HG03457 (cell line): Measurements from ENCODE around the gene MALSU1.
"Not testable (repeated sequence)": the region's sequence is repeated elsewhere in the genome, so short reads cannot be mapped to it uniquely, and the experiment has no call there.

Experiments used
- ATAC-seq: cut with Tn5 transposase; IDR thresholded peaks from one replicate; pipeline ENCODE4 v1.9.1; 2021; ENCODE audit warnings: moderate number of reproducible peaks; ENCODE audit not compliant: unreplicated experiment

MALSU1 gene

GRCh38 chr7:23285657-23286646, 13.2 kb upstream of the MALSU1 start:
- ATAC-seq: no peak

GRCh38 chr7:23287612-23288011, 11.5 kb upstream of the MALSU1 start:
- ATAC-seq: no peak

- no peak for ATAC-seq
Measured at GRCh38 chr7:23290993-23291392, 8.1 kb upstream of the MALSU1 start.

GRCh38 chr7:23291957-23292560, 7.1 kb upstream of the MALSU1 start:
- ATAC-seq: no peak

- no peak for ATAC-seq
Measured at GRCh38 chr7:23292623-23293022, 6.5 kb upstream of the MALSU1 start.

- ATAC-seq: no peak
Measured at GRCh38 chr7:23293500-23294073, 5.6 kb upstream of the MALSU1 start.

- no peak for ATAC-seq
Measured at GRCh38 chr7:23294549-23295400, 4.4 kb upstream of the MALSU1 start.

- no peak for ATAC-seq
Measured at GRCh38 chr7:23295401-23295697, 3.8 kb upstream of the MALSU1 start.

- no peak for ATAC-seq
Measured at GRCh38 chr7:23298141-23298881, 828 bp upstream of the MALSU1 start.

- no peak for ATAC-seq
Measured at GRCh38 chr7:23299770-23300300, 696 bp downstream of the MALSU1 start.

- ATAC-seq: no peak
Measured at GRCh38 chr7:23306936-23307521, 7.9 kb downstream of the MALSU1 start.

- ATAC-seq: no peak
Measured at GRCh38 chr7:23308754-23309153, 9.6 kb downstream of the MALSU1 start.

GRCh38 chr7:23312141-23312540, 13.0 kb downstream of the MALSU1 start:
- ATAC-seq: not testable (repeated sequence)

GRCh38 chr7:23315366-23315765, 16.2 kb downstream of the MALSU1 start:
- ATAC-seq: no peak

GRCh38 chr7:23331132-23331531, 32.0 kb downstream of the MALSU1 start:
- no peak for ATAC-seq

- ATAC-seq: no peak
Measured at GRCh38 chr7:23332193-23332592, 33.1 kb downstream of the MALSU1 start.

- no peak for ATAC-seq
Measured at GRCh38 chr7:23332910-23333612, 33.9 kb downstream of the MALSU1 start.

GRCh38 chr7:23333671-23334246, 34.6 kb downstream of the MALSU1 start:
- ATAC-seq: no peak
